ENCODE data around the gene COBLL1.
A peak's percentile ranks its signal among the peaks of the same experiment; 100 is the strongest.
"Not testable (repeated sequence)": the region's sequence is repeated elsewhere in the genome, so short reads cannot be mapped to it uniquely, and the experiment has no call there.

COBLL1 gene

GRCh38 chr2:164841719-164842623 is at the start of gene COBLL1:
TSS of gene COBLL1 (minus strand) at chr2:164841823. CDS start at chr2:164841196, 627 bp downstream.
- peak within 1 kb of the TSS; percentile 62 to 82 (median 72) for H3K4me3 ChIP-seq
- H3K27ac ChIP-seq: peak within 1 kb of the TSS; percentile 78 to 97 (median 93)

GRCh38 chr2:164890544-164890943 is 48.9 kb upstream of the COBLL1 start:
- H3K27ac ChIP-seq: peak overlapping the region in 1 of 21 experiments; percentile 6
- no peak overlapping the region for H3K4me3 ChIP-seq

DNA sequence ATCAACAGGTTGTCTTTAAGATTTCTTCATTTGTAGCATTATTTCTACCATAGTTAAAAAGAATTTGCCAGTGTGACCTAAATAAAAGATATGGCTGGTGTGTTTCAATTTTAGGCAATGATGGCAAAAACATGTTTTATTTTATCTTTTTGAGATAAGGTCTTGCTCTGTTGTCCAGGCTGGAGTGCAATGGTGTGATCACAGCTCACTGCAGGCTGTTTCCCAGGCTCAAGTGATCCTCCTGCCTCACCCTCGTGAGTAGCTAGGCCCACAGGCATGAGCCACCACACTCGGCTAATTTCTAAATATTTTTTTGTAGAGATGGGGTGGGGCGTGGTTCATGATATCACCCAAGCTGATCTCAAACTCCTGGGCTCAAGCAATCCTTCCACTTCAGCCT is 47.0 kb upstream of the COBLL1 start:
- H3K4me3 ChIP-seq: no peak overlapping the region
- no peak overlapping the region for H3K27ac ChIP-seq

- Histone ChIP-seq H3K27ac (no peak overlapping the region), H3K4me3 (no peak overlapping the region)
Observed at GRCh38 chr2:164887434-164888144, 46.0 kb upstream of the COBLL1 start.

GRCh38 chr2:164882276-164882675 is 40.7 kb upstream of the COBLL1 start:
- H3K27ac ChIP-seq: no peak overlapping the region

GRCh38 chr2:164881524-164881923 is 39.9 kb upstream of the COBLL1 start:
- no peak overlapping the region for H3K4me3 ChIP-seq
- no peak overlapping the region for H3K27ac ChIP-seq

More at GRCh38 chr2:164882276-164882675, 40.7 kb upstream of the COBLL1 start:
- H3K4me3 ChIP-seq: no peak overlapping the region

DNA sequence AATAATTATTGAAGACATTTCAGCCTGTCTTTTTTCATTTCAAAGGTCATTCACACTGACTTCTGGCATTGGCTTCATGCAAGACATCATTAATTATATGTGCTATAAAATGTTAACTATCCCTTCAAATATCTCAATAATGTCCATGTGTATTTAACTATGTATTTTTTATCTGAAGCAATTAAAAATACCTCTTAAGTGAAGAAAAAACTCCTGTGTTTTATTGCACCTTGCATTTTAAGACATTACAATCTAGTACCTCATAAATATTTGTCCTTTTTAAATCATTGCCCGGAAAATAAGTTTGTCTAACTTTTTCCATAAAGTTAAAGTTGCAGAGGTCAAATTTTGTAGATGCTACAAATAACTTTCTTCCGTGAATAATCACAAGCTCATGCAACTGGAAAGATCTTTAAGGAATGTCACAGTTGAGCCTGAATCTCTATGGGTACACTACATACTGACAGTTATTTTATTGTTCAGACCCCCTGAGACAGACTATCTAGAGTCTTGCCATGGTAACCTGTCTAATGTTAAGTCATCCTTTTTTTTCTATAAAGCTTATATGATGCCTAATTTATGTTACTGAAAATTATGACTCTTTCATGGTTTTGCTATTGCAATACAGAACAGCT is 38.4 kb upstream of the COBLL1 start:
- Histone ChIP-seq H3K4me3 (no peak overlapping the region), H3K27ac (no peak overlapping the region)

DNA sequence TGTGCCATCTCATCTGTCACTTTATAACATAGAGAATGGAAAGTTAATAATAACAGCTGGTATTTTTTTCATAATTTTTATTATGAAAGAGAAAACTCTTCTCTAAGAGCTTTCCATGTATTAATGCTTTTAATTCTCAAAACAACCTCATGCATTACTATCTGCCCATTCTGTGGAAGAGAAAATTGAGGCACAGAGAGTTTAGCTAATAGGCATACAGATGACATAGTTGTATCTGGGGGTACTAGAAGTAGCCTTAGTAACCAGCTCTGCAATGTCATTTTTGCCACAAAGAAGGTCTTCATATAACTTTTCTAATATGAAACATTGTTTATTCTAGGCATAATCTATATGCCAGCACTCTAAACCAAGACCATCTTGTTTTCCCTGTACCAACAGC is 36.3 kb upstream of the COBLL1 start:
- H3K4me3 ChIP-seq: no peak overlapping the region
- H3K27ac ChIP-seq: no peak overlapping the region

- no peak overlapping the region for H3K4me3 ChIP-seq
- H3K27ac ChIP-seq: no peak overlapping the region
Observed at GRCh38 chr2:164877169-164877568, 35.5 kb upstream of the COBLL1 start.

DNA sequence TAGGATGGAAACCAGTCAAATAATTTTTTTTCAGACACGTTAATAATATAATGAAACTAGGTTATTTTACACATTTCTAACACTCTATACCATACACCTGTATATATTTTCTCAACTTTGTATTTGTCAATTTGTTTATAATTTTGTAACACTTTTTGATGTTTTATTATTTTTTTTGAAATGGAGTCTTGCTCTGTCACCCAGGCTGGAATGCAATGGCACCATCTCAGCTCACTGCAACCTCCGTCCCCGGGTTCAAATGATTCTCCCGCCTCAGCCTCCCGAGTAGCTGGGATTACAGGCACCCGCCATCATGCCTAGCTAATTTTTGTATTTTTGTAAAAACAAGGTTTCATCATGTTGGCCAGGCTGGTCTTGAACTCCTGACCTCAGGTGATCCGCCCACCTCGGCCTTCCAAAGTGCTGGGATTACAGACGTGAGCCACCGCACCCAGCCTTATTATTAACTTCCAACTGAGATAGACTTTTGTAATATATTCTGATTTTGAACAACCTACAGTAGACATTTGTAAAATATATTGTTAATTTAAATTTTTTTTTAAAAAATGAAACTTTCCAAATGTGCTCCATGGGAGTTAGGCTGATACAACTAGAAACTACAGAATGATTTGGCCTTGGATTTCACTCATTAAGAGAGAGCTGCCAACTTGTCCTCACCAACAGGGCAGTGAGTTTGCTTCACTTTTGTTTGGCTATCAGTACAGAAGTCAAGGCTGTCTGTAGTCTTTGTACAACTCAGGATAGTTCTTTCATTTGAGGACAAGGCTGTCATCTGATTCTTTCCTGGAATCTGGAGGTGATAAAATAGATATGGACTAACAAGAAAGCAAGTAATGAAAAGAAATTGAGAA is 33.9 kb upstream of the COBLL1 start:
- no peak overlapping the region for H3K27ac ChIP-seq
- no peak overlapping the region for H3K4me3 ChIP-seq

DNA sequence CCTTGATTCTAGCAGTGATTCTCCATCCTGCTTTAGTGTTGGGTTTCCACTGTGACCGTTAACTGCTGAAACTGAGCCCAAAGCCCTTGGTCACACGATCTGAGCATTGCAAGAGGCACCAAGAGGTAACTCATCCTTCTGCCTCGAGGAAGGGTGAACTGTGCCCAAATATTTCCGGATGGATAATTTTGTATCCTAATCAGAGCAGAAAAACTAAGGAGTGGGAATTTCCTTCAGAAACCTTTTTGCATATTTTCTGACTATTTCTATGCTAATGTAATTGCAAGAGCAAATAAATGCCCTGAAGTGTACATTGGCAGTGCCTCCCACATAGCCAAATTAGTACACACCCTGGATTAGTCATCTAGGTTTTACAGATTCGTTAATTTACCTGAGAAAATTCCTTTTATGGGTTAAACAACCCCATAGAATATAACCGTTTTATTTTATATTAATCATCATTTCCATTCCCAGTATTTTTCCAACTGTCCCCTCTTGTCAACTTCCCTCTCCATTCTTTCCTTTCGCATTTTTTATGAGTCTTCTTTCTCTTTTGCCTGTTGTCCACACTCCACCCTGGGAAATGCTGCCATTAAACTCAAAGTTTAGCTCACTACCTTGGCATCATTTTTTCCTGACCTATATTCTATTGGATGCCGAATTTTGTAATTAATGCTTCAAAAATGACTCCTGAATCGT is 31.7 kb upstream of the COBLL1 start:
- Histone ChIP-seq H3K27ac (no peak overlapping the region), H3K4me3 (no peak overlapping the region)

DNA sequence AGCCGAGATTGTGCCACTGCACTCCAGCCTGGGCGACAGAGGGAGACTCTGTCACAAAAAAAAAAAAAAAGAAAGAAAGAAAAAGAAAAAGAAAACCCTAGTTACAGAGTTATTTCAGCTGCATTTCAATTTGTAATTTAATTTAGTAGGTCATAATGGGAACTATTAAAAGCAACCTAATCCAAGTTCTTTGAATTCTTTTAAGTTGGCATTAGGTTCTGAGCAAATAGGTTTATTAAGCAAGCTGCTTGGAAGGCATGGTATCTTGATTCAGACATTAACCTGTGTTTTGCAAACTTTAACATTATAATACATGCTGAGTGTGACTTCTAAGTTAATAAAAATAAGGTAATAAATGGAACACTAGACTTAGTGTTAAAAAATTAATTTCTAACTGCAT is 29.8 kb upstream of the COBLL1 start:
- Histone ChIP-seq H3K27ac (no peak overlapping the region), H3K4me3 (no peak overlapping the region)

DNA sequence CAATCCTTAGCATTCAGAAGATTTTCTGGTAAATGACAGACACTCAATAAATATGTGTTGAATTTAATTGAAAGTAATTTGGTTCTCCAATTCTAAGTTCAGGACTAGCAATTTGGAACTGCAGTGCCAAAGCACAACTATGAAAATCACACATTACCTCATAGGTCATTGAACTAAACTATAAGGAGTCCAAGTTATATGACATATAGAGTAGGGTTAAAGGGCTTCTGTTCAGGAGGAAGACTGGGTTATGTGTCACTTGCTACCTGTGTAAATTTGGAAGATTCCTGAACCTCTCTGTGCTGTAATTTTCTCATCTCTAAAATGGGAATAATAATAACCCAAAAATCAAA is 27.8 kb upstream of the COBLL1 start:
- Histone ChIP-seq H3K27ac (no peak overlapping the region), H3K4me3 (no peak overlapping the region)

- no peak overlapping the region for H3K4me3 ChIP-seq
- H3K27ac ChIP-seq: peak overlapping the region in 2 of 21 experiments; percentile 21 to 24
Observed at GRCh38 chr2:164868563-164869419, 27.2 kb upstream of the COBLL1 start.

DNA sequence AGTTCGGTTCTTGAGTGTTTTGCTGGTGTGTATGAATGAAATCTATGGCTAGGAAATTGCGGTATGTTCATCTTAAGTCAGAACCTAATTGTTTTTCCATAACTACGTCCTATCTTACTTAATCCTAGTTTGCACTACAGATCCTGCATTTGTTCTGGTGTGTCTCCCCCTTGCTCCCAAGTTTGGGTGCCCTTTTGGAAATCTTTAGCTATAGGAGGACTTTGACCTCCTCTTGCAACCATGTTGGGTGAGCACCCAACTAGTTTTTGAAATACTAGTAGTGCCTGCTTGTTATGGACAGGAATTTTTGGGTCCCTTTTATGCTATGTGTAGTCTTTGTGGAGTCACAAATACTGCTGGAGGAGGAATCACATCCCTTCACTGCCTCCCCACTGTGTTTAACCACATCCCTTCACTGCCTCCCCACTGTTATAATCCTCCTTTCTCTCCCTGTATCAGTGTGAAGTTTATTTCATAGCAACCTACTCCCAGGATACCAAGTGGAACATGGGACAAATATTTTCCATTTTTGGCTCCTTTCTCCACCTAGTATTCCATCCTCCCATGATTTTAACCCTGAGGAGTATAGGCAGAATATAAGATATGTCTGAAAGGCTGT is 26.3 kb upstream of the COBLL1 start:
- no peak overlapping the region for H3K27ac ChIP-seq

DNA sequence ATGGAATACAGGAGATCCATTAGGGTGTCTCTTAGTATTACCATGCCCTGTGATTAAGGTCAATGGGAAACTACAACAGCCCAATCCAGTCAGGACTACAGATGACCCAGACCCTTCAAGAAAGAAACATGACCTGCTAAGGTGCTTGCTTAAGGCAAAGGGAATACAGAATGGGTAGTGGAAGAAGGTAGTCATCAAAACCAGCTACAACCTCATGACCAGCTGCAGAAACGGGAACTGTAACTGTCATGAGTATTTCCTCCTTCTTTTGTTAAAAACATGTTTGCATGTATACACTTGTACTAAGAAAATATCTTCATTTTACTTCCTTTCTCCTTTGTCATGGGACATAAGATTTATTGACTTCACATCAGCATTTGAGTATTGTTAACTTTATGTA is 24.8 kb upstream of the COBLL1 start:
- not testable (repeated sequence) for H3K27ac ChIP-seq, H3K4me3 ChIP-seq

More for the DNA sequence above, 26.3 kb upstream of the COBLL1 start:
- no peak overlapping the region for H3K4me3 ChIP-seq

GRCh38 chr2:164860694-164861042 is 19.0 kb upstream of the COBLL1 start:
- no peak overlapping the region for H3K27ac ChIP-seq
- no peak overlapping the region for H3K4me3 ChIP-seq
